ENCODE results near the gene VPS13D. TPM values are rescaled to one million over a fixed set of nuclear protein-coding genes. Genes with fewer than 3 reads are reported as not detected.

VPS13D gene
- total RNA-seq, 1 experiment from 2014 or later = 31.6 TPM

- ChIA-PET POLR2A (interaction anchor here (0.9 to 1.2 kb wide), 2 partner anchors 9 to 275 kb away, joined by 3 to 6 read pairs; no protein-coding TSS in a partner anchor), CTCF (interaction anchor here (1.3 to 2.0 kb wide), 2 partner anchors 13 to 58 kb away, joined by 5 to 6 read pairs; no protein-coding TSS in a partner anchor), RAD21 (ENCODE audit: low non-redundant PET in 1 of 2, low total read pairs in 2 of 2, uncharacterized antibody in 2 of 2, unreplicated experiment in 2 of 2) (no interaction called here)
- intact Hi-C loops (cut with micrococcal nuclease) = no loop called here
- Histone ChIP-seq H3K27ac (ENCODE audit: low read depth, low read length) (no peak overlapping the region), H3K9me3 (ENCODE audit: control insufficient read depth in 1 of 2, insufficient read depth in 1 of 2, low read depth in 1 of 2, low read length in 2 of 2) (no peaks in the 10 kb centered on the region), H3K36me3 (ENCODE audit: control insufficient read depth in 1 of 2, insufficient read depth in 2 of 2, low read length in 2 of 2) (no peaks in the 10 kb centered on the region), H3K27me3 (ENCODE audit: insufficient read depth, low read length) (no peaks in the 10 kb centered on the region), H3K9me2 (ENCODE audit: insufficient read depth) (no peaks in the 10 kb centered on the region), H3K4me3 (replicated peaks in 1 of 2; ENCODE audit: low read depth in 1 of 2, low read length in 2 of 2) (no peak overlapping the region), H2AFZ (ENCODE audit: low read depth, low read length, poor library complexity, severe bottlenecking) (no peak overlapping the region), H4K20me1 (ENCODE audit: insufficient read depth) (no peaks in the 10 kb centered on the region), H3K4me2 (ENCODE audit: low read length) (no peak overlapping the region), H3K4me1 (ENCODE audit: control insufficient read depth in 1 of 2, insufficient read depth in 2 of 2, low read length in 2 of 2) (peaks cover 14 to 28% of the 10 kb centered on the region in 2 experiments), H3K9ac (ENCODE audit: low read length) (no peak overlapping the region), H3K79me2 (ENCODE audit: insufficient read depth, low read length) (no peaks in the 10 kb centered on the region)
- TF ChIP-seq ZNF274 (IDR thresholded peaks at IDR 0.05; ENCODE audit: low read depth, low read length) = no peak
- no peak for TF ChIP-seq ZFX (IDR thresholded peaks at IDR 0.05)
- no peak for TF ChIP-seq SIN3A (IDR thresholded peaks at IDR 0.05; ENCODE audit: low read depth)
- TF ChIP-seq CEBPB (IDR thresholded peaks at IDR 0.05; ENCODE audit: low read depth) = no peak
- TF ChIP-seq SP1 (IDR thresholded peaks at IDR 0.05; ENCODE audit: low read depth) = no peak
- no peak for TF ChIP-seq POLR2A (IDR thresholded peaks at IDR 0.05; ENCODE audit: borderline replicate concordance, extremely low read depth, insufficient read depth, insufficient read length)
- TF ChIP-seq EGR1 (IDR thresholded peaks at IDR 0.05; ENCODE audit: low read depth) = no peak
- no peak for TF ChIP-seq ATF3 (IDR thresholded peaks at IDR 0.05)
- TF ChIP-seq ELF1 (IDR thresholded peaks at IDR 0.05; ENCODE audit: borderline replicate concordance, low read depth) = no peak
- no peak for TF ChIP-seq EZH2phosphoT487 (IDR thresholded peaks at IDR 0.05; ENCODE audit: borderline replicate concordance)
- no peak for TF ChIP-seq YY1 (IDR thresholded peaks at IDR 0.05; ENCODE audit: extremely low read depth, insufficient replicate concordance, low read depth, low read length)
- TF ChIP-seq REST (IDR thresholded peaks at IDR 0.05; ENCODE audit: low read depth) = no peak
- TF ChIP-seq SRF (IDR thresholded peaks at IDR 0.05; ENCODE audit: low read depth) = no peak
- no peak for TF ChIP-seq POLR2AphosphoS5 (IDR thresholded peaks at IDR 0.05; ENCODE audit: low read depth, low read length)
- TF ChIP-seq MAX (IDR thresholded peaks at IDR 0.05) = no peak
- no peak for TF ChIP-seq EZH2 (IDR thresholded peaks at IDR 0.05)
- TF ChIP-seq RAD21 (IDR thresholded peaks at IDR 0.05; ENCODE audit: low read depth) = no peak
- TF ChIP-seq JUND (IDR thresholded peaks at IDR 0.05) = no peak
- ATAC-seq (no peak), DNase-seq (ENCODE audit: low read depth, low spot score) (no peak)
- BruUV-seq (replicated peaks) = no TSS peak
These were observed 46.6 kb upstream of the VPS13D start for GRCh38 chr1:12183095-12183794.

Data from HCT116 (cell line).